B cell (primary cell): Measurements from ENCODE around the gene FFAR4. TPM values are rescaled to one million over a fixed set of nuclear protein-coding genes. Genes with fewer than 3 reads are reported as not detected.

Experiments
- ATAC-seq: fragments of 200-7000 bp; cut with Tn5 transposase; one replicate; pipeline ENCODE4 v1.10.0; 2021; ENCODE audit warnings: low read depth, mild to moderate bottlenecking, moderate number of reproducible peaks, moderate library complexity
- CTCF ChIA-PET: fragments of 350-600 bp; sonication (Branson Sonifier 250); formaldehyde crosslinking; loops from one replicate; lab custom pipeline; 2021; ENCODE audit warnings: antibody characterized with exemption, inconsistent platforms; lab: Charles Lee
- POLR2A ChIA-PET: fragments of 350-600 bp; sonication (Branson Sonifier 250); formaldehyde crosslinking; loops from one replicate; lab custom pipeline; 2021; ENCODE audit warnings: antibody characterized with exemption; lab: Charles Lee
- DNase-seq: peaks from one replicate; pipeline ENCODE4 v3.0.0; 2013
- H2AFZ ChIP-seq: 2 replicates; pipeline ENCODE4 v1.6.1; 2012; ENCODE audit warnings: mild to moderate bottlenecking, low read depth, low read length; ENCODE audit not compliant: insufficient read depth, poor library complexity, severe bottlenecking
- H3K27ac ChIP-seq, 2 donors: 1 replicate in 1 of 2; 2 replicates in 1 of 2; pipeline ENCODE4 v1.5.1; 2012 to 2013; ENCODE audit warnings: low read length in 2 of 2, mild to moderate bottlenecking in 2 of 2, moderate library complexity in 1 of 2
- H3K27me3 ChIP-seq, 4 experiments: fragments of 200-600 bp in 1 of 4; sonication (generic) in 1 of 4; replicated peaks in 1 of 4; 1 replicate in 2 of 4; 2 replicates in 2 of 4; pipeline versions ENCODE4 v1.6.1 to v1.7.0; 2013 to 2016; ENCODE audit warnings: low read length in 3 of 4, mild to moderate bottlenecking in 2 of 4, mixed read lengths in 1 of 4, moderate library complexity in 1 of 4; ENCODE audit not compliant: insufficient read depth in 4 of 4, control insufficient read depth in 3 of 4; ENCODE audit errors: control extremely low read depth in 1 of 4
- H3K36me3 ChIP-seq, 2 experiments: replicated peaks in 1 of 2; 1 replicate in 1 of 2; 2 replicates in 1 of 2; pipeline versions ENCODE4 v1.6.1 to v1.7.1; 2013; ENCODE audit warnings: low read length in 1 of 2; ENCODE audit not compliant: insufficient read depth in 2 of 2, control insufficient read depth in 1 of 2; ENCODE audit errors: control extremely low read depth in 1 of 2, extremely low read depth in 1 of 2
- H3K4me1 ChIP-seq, 2 donors: fragments of 200-600 bp in 1 of 2; sonication (generic) in 1 of 2; 1 replicate in 1 of 2; 2 replicates in 1 of 2; pipeline versions ENCODE4 v1.5.1 to v1.6.1; 2013 to 2017; ENCODE audit warnings: low read length in 2 of 2; ENCODE audit not compliant: control insufficient read depth in 2 of 2, insufficient read depth in 2 of 2
- H3K4me2 ChIP-seq: replicated peaks from 2 replicates; pipeline ENCODE3; 2012; ENCODE audit warnings: mild to moderate bottlenecking, low read depth, low read length; ENCODE audit not compliant: poor library complexity, severe bottlenecking
- H3K4me3 ChIP-seq, 5 experiments: fragments of 200-600 bp in 1 of 5; sonication (generic) in 1 of 5; 1 replicate in 3 of 5; 2 replicates in 2 of 5; pipeline versions ENCODE4 v1.5.1 to v1.7.0; 2011 to 2016; ENCODE audit warnings: low read length in 4 of 5, mild to moderate bottlenecking in 4 of 5, low read depth in 2 of 5, control low read depth in 1 of 5, moderate library complexity in 1 of 5; ENCODE audit not compliant: insufficient read depth in 1 of 5; ENCODE audit errors: control extremely low read depth in 1 of 5, extremely low read depth in 1 of 5
- H3K79me2 ChIP-seq: fragments of 200-600 bp; sonication (generic); one replicate; pipeline ENCODE4 v1.6.0; 2016; ENCODE audit warnings: low read length; ENCODE audit not compliant: control insufficient read depth, insufficient read depth
- H3K9ac ChIP-seq: fragments of 200-600 bp; sonication (generic); 2 replicates; pipeline ENCODE4 v1.6.1; 2017; ENCODE audit warnings: mild to moderate bottlenecking, low read length, moderate library complexity
- H3K9me3 ChIP-seq, 3 donors: one replicate each; pipeline versions ENCODE4 v1.6.1 to v1.7.1; 2013; ENCODE audit warnings: low read length in 2 of 3; ENCODE audit not compliant: control insufficient read depth in 2 of 3, insufficient read depth in 1 of 3; ENCODE audit errors: control extremely low read depth in 1 of 3
- H4K20me1 ChIP-seq: 2 replicates; pipeline ENCODE4 v1.6.0; 2012; ENCODE audit warnings: mild to moderate bottlenecking, low read length; ENCODE audit not compliant: insufficient read depth, control insufficient read depth, poor library complexity, severe bottlenecking
- H3K27ac Mint-ChIP-seq: one replicate; pipeline ENCODE4 v1.8.0; 2021; ENCODE audit warnings: mixed read lengths
- H3K27me3 Mint-ChIP-seq: one replicate; pipeline ENCODE4 v1.8.0; 2021; ENCODE audit warnings: mixed read lengths
- H3K4me1 Mint-ChIP-seq: one replicate; pipeline ENCODE4 v1.8.0; 2021; ENCODE audit warnings: mixed read lengths
- H3K4me3 Mint-ChIP-seq: one replicate; pipeline ENCODE4 v1.8.0; 2021; ENCODE audit warnings: mixed read lengths
- H3K9me3 Mint-ChIP-seq: one replicate; pipeline ENCODE4 v1.8.0; 2022; ENCODE audit warnings: mixed read lengths; ENCODE audit not compliant: insufficient read depth
- CTCF ChIP-seq: fragments of 200-600 bp; IDR thresholded peaks from one replicate; pipeline ENCODE4 v1.8.0; 2022; ENCODE audit warnings: antibody characterized with exemption, mild to moderate bottlenecking
- EZH2 ChIP-seq: IDR thresholded peaks from 2 replicates; pipeline ENCODE4 v1.6.1; 2012; ENCODE audit warnings: borderline replicate concordance, low read depth, mild to moderate bottlenecking, moderate library complexity, low read length; ENCODE audit not compliant: insufficient read depth, poor library complexity, severe bottlenecking
- WGBS: methylation state at CpG from one replicate; pipeline ENCODE4 v1.1.5; 2013; ENCODE audit warnings: missing lambda C conversion rate; ENCODE audit not compliant: insufficient coverage; 5-methylcytosine and 5-hydroxymethylcytosine counted together
- intact Hi-C: fragments of 100-400 bp; cut with micrococcal nuclease; formaldehyde crosslinking; loops from one replicate; pipeline ENCODE4 v1.10.0; 2022
- polyA plus RNA-seq: library from polyadenylated mRNA; depleted of rRNA; stranded (reverse); fragments of >200 nt; gene quantifications from 2 replicates; pipeline ENCODE4 v1.2.3, GENCODE V29; 2012
- total RNA-seq, 2 donors: library from RNA; stranded (reverse); fragments of 120-200 nt in 1 of 2; gene quantifications; 1 replicate in 1 of 2; 2 replicates in 1 of 2; pipeline versions ENCODE4 v1.2.3 to v1.2.4, GENCODE V29; 2013 to 2022

The FFAR4 gene
- total and polyA plus RNA-seq, 2 donors (not counting 1 experiment from before 2014, with no cell fraction given) = not detected

- TF ChIP-seq EZH2 = no peak
- TF ChIP-seq CTCF = no peak
- Mint-ChIP-seq H3K4me1 (peaks cover 13% of the 10 kb centered on the region), H3K9me3 (no peaks in the 10 kb centered on the region), H3K27ac (no peak overlapping the region), H3K4me3 (peak overlapping the region; percentile 69), H3K27me3 (peaks cover 7% of the 10 kb centered on the region)
- no peak for ATAC-seq
- H3K4me3 ChIP-seq = peak overlapping the region in 3 of 5 experiments; percentile 2 to 26 (median 13)
- intact Hi-C loops = no loop called here
- H3K36me3 ChIP-seq = no peaks in the 10 kb centered on the region
- WGBS = 15% methylated on average over 4 of the region's 9 CpGs
- H3K4me2 ChIP-seq = peak overlapping the region; percentile 53
- no peaks in the 10 kb centered on the region for H3K9me3 ChIP-seq
- no peaks in the 10 kb centered on the region for H3K79me2 ChIP-seq
- DNase-seq = peak; percentile 9
- peak overlapping the region; percentile 29 for H3K9ac ChIP-seq
- H3K27ac ChIP-seq = no peak overlapping the region
- H2AFZ ChIP-seq = peak overlapping the region; percentile 52
- ChIA-PET POLR2A (no interaction called here), CTCF (interaction anchor here (0.7 kb wide), 1 partner anchor 1243 kb away, joined by 4 read pairs; no protein-coding TSS in a partner anchor)
- H4K20me1 ChIP-seq = no peaks in the 10 kb centered on the region
- H3K4me1 ChIP-seq = peaks cover 8 to 11% of the 10 kb centered on the region in 2 donors
- H3K27me3 ChIP-seq = no peaks in the 10 kb centered on the region
Observed at GRCh38 chr10:93615576-93616235, 49.2 kb downstream of the FFAR4 start.

- DNase-seq (no peak), ATAC-seq (no peak)
- Histone ChIP-seq H3K36me3 (no peaks in the 10 kb centered on the region), H3K4me2 (no peak overlapping the region), H3K27ac (no peak overlapping the region), H3K79me2 (no peaks in the 10 kb centered on the region), H3K9me3 (no peaks in the 10 kb centered on the region), H3K4me1 (peaks cover 2 to 4% of the 10 kb centered on the region in 2 donors), H2AFZ (no peak overlapping the region), H3K9ac (no peak overlapping the region), H3K4me3 (no peak overlapping the region), H3K27me3 (peaks cover 0 to 5% (median 0%) of the 10 kb centered on the region in 4 experiments), H4K20me1 (no peaks in the 10 kb centered on the region)
- WGBS = 70% methylated on average over 4 of the region's 7 CpGs
- intact Hi-C loops = no loop called here
- TF ChIP-seq CTCF (no peak), EZH2 (no peak)
- Mint-ChIP-seq H3K9me3 (no peaks in the 10 kb centered on the region), H3K4me3 (no peak overlapping the region), H3K4me1 (peaks cover 5% of the 10 kb centered on the region), H3K27me3 (peaks cover 13% of the 10 kb centered on the region), H3K27ac (no peak overlapping the region)
- POLR2A ChIA-PET = no interaction called here
- CTCF ChIA-PET = no interaction called here
Observed at GRCh38 chr10:93620925-93621324, 54.5 kb downstream of the FFAR4 start.
